GM18505 (cell line): ENCODE measurements around the gene SLC7A9.

Source experiments
- ATAC-seq: cut with Tn5 transposase; IDR thresholded peaks from one replicate; pipeline ENCODE4 v1.9.1; 2021; ENCODE audit not compliant: unreplicated experiment
- POLR2A ChIP-seq: IDR thresholded peaks from 4 replicates; pipeline ENCODE4 v1.6.1; 2011; ENCODE audit warnings: borderline replicate concordance; ENCODE audit not compliant: insufficient read depth, insufficient read length; ENCODE audit errors: extremely low read depth

The SLC7A9 gene

DNA sequence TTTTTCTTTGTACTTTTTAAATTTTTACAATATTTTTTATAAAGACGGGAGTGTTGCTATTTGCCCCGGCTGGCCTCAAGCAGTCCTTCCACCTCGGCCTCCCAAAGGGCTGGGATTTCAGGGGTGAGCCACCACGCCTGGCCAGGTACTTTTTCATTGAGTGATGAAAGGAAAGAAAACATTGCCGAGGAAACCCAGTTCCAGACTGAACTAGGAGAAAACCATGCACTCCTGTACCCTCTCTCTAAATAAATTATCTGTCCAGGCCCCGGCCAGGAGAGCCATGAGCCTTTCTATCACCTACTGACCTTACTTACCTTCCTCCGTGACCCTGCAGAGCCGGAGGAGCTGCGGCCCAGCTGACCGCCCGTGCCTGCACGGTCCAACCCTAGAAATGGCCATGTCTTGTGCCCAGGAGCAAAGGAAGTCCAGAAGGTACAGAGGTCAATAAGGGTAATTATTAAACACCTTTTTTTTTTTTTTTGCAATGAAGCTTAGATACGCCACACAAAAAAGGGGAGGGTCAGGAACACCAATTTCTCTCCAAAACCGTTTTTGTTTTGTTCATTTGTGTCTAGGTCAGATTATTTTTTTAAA, at the start of gene SLC7A9:
Gene SLC7A9 (minus strand): TSS at position 399 of the 597 bp plus-strand sequence. CDS start 1,233 bp downstream, outside the sequence.
- no peak for ATAC-seq
- TF ChIP-seq POLR2A = no peak

DNA sequence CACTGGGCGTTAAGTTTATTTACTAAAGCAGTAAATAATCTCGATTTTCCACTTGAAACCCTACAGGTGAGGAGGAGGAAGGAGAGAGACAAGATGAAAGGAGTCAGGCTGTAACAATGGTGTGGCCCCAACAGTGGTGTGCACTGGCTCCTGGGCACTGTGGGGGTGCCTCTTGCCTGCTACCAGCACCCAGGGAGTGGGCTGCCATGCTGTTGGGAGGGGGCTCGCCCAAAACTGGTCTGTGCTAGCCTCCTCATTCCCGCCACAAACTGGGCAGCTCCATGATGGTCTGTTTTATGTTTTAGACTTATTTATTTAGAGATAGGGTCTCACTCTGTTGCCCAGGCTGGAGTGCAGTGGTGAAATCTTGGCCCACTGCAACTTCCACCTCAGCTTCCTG, 49.8 kb upstream of the SLC7A9 start:
- no peak for TF ChIP-seq POLR2A
- no peak for ATAC-seq

DNA sequence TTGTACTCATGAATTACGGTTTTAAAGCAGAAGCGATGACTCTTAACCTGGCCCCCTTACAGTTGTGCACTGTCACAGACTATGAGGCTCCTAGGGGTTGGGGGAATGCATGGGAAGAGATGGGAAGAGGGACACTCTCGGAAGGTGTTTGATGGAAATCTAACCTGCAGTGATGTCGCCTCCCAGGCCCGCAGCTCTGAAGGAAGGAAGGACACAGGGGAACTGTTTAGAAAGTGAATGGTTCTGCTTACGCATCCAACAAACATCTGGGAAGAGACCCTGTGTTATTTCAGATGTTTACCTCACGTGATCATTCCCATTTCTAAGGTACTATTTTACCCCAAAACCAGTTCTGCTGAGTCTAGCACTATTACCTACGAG, 48.0 kb upstream of the SLC7A9 start:
- no peak for ATAC-seq
- no peak for TF ChIP-seq POLR2A

DNA sequence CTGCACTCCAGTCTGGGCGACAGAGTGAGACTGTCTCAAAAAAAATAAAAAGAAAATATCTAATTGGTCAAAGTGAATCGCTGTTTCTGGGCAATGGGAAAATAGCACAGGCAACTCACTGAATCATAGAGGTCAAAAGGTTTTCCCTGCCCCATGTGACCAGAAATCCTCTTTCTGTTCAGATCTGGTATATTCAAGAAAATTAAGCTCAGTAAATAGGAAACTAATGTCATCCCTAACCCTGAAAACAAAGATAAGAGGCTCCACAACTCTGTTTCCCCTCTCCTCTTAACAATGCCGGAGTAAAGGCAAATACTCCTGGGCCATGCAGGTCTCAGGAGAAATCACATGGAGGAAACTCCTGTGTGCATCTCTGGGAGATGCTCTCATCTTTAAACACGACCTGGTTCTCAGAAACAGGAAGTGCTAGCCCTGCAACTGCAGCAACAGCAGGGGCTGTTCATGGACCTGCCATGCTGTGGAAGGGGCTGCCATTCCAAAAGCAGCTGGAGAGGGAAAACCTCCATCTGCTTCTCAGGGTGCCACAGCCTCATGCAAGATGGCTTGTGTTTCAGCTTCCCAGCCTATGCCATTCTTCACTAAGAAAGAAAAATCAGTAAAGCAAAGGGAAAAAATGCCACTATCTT, 47.5 kb upstream of the SLC7A9 start:
- ATAC-seq = no peak
- TF ChIP-seq POLR2A = no peak

DNA sequence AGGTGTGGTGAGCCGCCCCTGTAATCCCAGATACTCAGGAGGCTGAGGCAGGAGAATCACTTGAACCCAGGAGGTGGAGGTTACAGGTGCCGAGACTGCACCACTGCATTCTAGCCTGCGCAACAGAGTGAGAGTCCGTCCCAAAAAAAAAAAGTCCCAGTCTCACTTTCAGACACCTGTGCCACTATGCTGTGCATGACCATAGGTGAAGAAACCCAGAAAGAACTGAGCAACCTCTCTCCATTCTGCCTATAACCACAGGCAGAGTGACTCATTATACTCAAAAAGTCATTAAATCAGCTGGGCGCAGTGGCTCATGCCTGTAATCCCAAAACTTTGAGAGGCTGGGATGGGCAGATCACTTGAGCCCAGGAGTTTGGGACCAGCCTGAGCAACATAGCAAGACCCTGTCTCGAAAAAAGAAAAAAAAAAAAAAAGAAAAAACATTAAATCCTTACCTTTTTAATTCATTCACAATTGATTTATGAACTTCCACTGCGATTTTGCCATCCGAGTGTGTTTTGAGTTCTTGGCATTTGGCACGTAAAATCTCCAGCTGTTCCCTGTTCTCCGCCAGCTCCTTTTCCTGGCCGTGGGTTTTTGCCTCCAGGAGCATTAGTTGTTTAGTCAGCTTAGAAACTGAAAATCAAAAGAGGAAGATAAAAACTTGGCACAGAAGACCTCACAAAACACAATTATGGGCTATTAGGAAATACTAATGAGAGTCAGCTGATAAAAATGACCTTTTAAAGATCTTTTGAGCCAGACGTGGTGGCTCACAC, 45.5 kb upstream of the SLC7A9 start:
- ATAC-seq = no peak
- no peak for TF ChIP-seq POLR2A

DNA sequence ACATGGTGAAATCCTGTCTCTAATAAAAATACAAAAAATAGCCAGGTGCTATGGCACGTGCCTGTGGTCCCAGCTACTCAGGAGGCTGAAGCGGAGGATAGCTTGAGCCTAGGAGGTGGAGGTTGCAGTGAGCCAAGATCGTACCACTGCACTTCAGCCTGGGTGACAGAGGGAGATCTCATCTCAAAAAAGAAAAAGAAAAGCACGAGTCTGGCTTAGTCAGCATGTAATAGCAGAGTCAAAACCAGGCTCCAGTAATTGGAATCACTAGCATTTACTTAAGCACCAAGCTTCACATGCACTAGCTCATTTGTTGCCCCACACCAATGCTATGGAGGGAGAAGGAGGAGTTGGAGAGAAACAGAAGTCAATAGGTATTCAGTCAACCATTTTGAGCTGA, 41.9 kb upstream of the SLC7A9 start:
- no peak for TF ChIP-seq POLR2A
- no peak for ATAC-seq

DNA sequence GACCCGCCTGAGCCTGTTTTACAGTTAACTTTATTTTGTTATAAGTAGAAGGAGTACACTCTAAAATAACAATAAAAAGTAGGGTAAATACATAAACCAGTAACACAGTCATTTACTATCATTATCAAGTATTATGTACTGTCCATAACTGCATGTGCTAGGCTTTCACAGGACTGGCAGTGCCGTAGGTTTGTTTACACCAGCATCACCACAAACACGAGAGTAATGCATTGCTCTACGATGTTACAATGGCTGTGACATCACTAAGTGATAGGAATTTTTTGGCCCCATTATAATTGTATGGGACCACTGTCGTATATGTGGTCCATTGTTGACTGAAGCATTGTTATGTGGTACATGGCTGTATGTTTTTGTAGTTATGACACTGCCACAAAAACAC, 41.3 kb upstream of the SLC7A9 start:
- no peak for ATAC-seq
- no peak for TF ChIP-seq POLR2A

DNA sequence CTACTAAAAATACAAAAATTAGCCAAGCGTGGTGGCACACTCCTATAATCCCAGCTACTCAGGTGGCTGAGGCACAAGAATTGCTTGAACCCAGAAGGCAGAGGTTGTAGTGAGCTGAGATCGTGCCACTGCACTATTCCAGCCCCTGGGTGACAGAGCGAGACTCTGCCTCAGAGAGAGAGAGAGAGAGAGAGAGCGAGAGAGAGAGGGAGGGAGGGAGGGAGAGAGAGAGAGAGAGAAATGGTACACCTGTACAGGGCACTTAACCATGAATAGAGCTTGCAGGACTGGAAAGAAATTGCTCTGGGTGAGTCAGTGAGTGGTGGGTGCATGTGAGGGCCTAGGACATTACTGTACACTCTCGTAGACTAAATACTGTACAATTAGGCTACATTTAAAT, 40.5 kb upstream of the SLC7A9 start:
- no peak for TF ChIP-seq POLR2A

DNA sequence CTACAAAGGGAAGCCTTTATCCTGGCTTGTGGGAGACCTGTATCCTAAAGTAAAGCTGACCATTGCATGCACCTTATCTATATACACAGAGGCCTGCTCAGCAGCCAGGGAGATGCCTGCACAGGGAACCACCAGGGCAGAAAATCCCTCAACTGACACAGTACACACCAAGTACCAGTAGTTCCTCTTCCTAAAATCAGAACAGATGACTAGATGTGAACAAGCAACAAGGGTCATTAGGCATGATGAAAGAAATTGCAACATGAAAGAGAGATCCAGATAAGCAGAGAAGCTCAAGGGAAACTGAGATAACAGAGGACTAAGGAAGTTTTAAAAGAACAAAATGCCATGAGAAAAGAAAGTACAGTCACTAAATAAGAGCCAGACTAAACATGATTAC, 39.7 kb upstream of the SLC7A9 start:
- no peak for TF ChIP-seq POLR2A
- no peak for ATAC-seq

More for the DNA sequence above, 40.5 kb upstream of the SLC7A9 start:
- no peak for ATAC-seq

DNA sequence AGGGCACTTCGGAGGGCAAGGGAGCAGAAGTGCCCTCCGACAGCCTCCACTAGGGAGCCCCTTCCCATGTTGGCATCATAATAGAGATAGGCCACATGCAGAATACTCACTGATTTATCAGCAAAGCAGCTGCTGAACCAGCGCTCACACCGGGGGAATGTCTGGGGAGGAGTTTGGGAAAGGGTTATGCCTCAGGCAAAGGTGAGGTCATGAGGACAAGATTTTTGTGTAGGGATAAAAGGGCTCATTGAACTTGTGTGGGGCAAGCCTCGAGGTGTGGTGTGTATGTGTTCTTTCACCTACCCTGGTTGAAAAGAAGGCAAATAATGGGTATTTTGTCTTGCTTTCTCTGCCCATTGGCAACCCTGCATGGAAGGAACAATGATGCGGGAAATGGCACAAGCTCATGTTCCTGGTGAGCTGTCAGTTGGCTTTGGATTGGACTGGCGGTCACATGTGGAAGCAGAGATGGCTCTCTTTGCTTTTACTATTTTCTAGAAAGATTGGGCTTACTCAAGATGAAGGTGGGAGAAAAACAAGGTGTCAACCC, 39.1 kb upstream of the SLC7A9 start:
- TF ChIP-seq POLR2A = no peak
- no peak for ATAC-seq

DNA sequence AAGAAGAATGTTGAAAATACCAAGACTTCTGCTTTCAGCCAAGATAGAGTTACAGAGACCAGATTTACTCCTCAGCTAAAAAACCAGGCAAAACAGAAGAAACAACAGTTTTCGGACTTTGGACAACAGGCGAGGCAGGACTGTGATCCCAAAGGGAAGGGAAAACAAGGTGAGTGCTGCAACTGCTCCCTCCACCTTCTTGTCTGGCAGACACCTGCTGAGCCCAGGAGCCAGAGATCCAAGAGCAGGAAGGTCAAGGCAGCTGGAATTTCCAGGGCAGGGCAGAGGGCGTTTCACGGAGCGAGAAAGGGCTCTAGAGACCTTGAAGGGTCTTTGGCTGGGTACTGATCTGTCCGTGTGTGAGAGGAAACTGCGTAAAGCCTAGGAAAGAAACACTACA, 32.9 kb upstream of the SLC7A9 start:
- no peak for ATAC-seq
- no peak for TF ChIP-seq POLR2A

DNA sequence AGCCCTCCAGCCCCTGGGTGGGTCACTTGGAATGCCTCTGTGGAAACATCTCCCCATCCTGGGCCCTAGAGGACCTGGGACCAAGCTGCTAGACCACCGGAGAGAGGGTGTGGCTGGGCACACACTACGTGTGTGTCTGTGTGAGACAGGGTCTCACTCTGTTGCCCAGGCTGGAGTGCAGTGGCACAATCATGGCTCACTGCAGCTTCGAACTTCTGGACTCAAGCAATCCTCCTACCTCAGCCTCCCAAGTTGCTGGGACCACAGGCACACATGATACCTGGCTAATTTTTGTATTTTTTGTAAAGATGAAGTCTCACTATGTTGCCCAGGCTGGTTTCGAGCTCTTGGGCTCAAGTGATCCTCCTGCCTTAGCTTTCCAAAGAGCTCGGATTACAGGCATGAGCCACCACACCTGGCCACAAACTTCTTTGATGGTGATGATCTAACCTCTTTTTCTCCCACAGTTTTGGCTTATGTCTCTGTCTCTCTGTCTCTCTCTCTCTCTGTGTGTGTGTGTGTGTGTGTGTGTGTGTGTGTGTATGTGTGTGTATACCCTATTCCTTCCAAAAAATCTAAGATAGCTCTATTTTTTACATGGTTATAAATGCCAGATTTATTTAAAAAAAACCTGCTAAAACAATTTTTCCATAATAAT, 32.1 kb upstream of the SLC7A9 start:
- no peak for TF ChIP-seq POLR2A
- ATAC-seq = no peak

DNA sequence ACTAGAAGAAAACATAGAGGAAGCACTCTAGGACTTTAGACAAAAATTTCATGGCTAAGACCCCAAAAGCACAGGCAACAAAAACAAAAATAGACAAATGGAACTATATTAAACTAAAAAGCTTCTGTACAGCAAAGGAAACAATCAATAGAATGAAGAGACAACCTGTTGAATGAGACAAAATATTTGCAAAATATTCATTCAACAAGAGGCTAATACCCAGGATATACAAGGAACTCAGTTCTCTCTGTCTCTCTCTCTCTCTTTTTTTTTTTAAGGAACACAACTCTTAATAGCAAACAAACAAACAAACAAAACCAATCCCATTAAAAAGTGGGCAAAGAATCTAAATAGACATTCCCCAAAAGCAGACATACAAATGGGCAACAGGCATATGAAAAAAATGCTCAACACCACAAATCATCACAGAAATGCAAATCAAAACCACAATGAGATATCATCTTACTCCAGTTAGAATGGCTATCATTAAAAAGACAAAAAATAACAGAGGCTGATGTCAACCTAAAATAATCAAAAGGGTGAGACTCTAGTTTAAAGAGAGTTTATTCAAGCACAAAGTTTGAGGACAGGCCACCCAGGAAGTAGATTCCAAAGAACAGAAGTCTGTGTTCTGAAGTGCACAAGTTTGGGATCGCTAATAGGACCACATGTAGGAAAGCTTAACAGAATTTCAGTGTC, 27.1 kb upstream of the SLC7A9 start:
- no peak for ATAC-seq
- TF ChIP-seq POLR2A = no peak

DNA sequence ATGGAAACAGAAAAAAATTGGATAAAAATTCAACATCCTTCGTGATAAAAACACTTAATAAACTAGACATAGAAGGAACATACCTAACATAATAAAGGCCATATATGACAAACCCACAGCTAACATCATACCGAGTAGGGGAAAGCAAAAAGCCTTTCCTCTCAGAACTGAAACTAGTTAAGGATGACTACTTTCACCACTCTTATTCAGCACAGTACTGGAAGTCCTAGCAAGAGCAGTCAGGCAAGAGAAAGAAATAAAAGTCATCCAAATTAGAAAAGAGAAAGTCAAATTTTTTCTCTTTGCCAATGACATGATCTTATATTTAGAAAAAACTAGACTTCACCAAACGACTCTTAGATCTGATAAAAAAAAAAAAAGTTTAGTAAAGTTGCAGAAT, 25.8 kb upstream of the SLC7A9 start:
- no peak for TF ChIP-seq POLR2A
- ATAC-seq = no peak

DNA sequence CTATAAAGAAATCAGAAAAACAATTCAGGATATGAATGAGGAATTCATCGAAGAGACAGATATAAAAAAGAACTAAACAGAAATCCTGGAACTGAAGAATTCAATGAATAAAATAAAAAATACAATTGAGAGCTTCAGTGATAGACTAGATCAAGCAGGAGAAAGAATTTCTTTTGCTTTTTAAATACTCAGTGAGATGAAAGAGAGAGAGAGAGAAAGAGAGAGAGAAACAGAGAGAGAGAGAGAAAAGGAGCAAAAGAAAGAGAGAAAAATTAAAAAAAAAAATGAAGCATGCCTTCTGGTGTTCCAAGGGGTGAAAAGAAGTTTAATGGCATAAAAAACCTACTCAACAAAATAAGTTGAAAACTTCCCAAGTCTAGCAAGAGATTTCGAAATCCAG, 22.0 kb upstream of the SLC7A9 start:
- TF ChIP-seq POLR2A = no peak
- ATAC-seq = no peak
